ENCODE results near the gene NRIP3.

NRIP3 gene

GRCh38 chr11:9020916-9021315 lies 17.1 kb upstream of the NRIP3 start:
- H2AFZ ChIP-seq (ENCODE audit: low read length), result no peak overlapping the region
- no peaks in the 10 kb centered on the region for H3K9me2 ChIP-seq (ENCODE audit: low read depth, low read length)
- no peaks in the 10 kb centered on the region for H3K79me2 ChIP-seq (ENCODE audit: insufficient read depth, low read length)
- TF ChIP-seq, protein P1, sequence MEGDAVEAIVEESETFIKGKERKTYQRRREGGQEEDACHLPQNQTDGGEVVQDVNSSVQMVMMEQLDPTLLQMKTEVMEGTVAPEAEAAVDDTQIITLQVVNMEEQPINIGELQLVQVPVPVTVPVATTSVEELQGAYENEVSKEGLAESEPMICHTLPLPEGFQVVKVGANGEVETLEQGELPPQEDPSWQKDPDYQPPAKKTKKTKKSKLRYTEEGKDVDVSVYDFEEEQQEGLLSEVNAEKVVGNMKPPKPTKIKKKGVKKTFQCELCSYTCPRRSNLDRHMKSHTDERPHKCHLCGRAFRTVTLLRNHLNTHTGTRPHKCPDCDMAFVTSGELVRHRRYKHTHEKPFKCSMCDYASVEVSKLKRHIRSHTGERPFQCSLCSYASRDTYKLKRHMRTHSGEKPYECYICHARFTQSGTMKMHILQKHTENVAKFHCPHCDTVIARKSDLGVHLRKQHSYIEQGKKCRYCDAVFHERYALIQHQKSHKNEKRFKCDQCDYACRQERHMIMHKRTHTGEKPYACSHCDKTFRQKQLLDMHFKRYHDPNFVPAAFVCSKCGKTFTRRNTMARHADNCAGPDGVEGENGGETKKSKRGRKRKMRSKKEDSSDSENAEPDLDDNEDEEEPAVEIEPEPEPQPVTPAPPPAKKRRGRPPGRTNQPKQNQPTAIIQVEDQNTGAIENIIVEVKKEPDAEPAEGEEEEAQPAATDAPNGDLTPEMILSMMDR (IDR thresholded peaks at IDR 0.05; ENCODE audit: low read length), result no peak
- no peak for TF ChIP-seq EZH2 (IDR thresholded peaks at IDR 0.05; ENCODE audit: borderline replicate concordance, low read length)
- no peaks in the 10 kb centered on the region for H4K20me1 ChIP-seq (ENCODE audit: insufficient read depth, low read length)
- no peaks in the 10 kb centered on the region for H3K9me3 ChIP-seq (ENCODE audit: low read length)
- H3F3A ChIP-seq (ENCODE audit: insufficient read depth, low read length), result no peaks in the 10 kb centered on the region
- H3K4me1 ChIP-seq (ENCODE audit: insufficient read depth, low read length, severe bottlenecking), result no peaks in the 10 kb centered on the region
- no peak overlapping the region for H3K27ac ChIP-seq (ENCODE audit: low read depth, low read length, poor library complexity, severe bottlenecking)
- H3K4me2 ChIP-seq (ENCODE audit: low read length), result no peak overlapping the region
- no peak overlapping the region for H3K4me3 ChIP-seq (ENCODE audit: low read depth, low read length, poor library complexity, severe bottlenecking)
- no peak overlapping the region for H3K9ac ChIP-seq (ENCODE audit: low read length)
- H3K36me3 ChIP-seq (ENCODE audit: insufficient read depth, low read length), result no peaks in the 10 kb centered on the region
- H3K27me3 ChIP-seq (ENCODE audit: insufficient read depth, low read length), result 0 out of 2 replicates have a peak, but pooled peaks cover 3% of the 10 kb centered on the region

DNA sequence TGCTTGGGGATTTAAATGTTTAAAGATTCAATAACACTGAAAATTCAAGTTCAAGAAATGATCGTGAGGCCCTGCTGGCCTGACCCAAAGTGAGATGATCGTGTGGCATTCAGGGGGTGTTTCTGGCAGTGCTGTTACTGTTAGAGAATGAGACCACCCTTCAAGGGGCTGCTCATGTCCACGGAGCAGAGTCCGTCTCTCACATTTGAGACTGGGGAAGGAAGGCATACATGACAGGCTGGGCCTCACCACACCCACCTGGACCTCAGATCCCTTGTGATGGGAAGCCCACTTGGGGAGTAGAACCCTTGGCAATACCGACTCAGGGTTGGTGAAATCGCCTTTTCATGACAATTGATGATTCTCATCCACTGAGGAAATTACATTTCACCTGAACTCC lies 16.1 kb upstream of the NRIP3 start:
- no peak overlapping the region for H3K9ac ChIP-seq (ENCODE audit: low read length)
- H2AFZ ChIP-seq (ENCODE audit: low read length), result no peak overlapping the region

GRCh38 chr11:9017773-9018172 lies 14.0 kb upstream of the NRIP3 start:
- Histone ChIP-seq H3K36me3 (ENCODE audit: insufficient read depth, low read length) (no peaks in the 10 kb centered on the region), H3K4me2 (ENCODE audit: low read length) (no peak overlapping the region), H3F3A (ENCODE audit: insufficient read depth, low read length) (no peaks in the 10 kb centered on the region), H2AFZ (ENCODE audit: low read length) (no peak overlapping the region), H3K79me2 (ENCODE audit: insufficient read depth, low read length) (no peaks in the 10 kb centered on the region), H3K27me3 (ENCODE audit: insufficient read depth, low read length) (0 out of 2 replicates have a peak, but pooled peaks cover 3% of the 10 kb centered on the region), H3K9ac (ENCODE audit: low read length) (no peak overlapping the region), H3K4me3 (ENCODE audit: low read depth, low read length, poor library complexity, severe bottlenecking) (no peak overlapping the region), H3K27ac (ENCODE audit: low read depth, low read length, poor library complexity, severe bottlenecking) (no peak overlapping the region), H3K4me1 (ENCODE audit: insufficient read depth, low read length, severe bottlenecking) (no peaks in the 10 kb centered on the region), H4K20me1 (ENCODE audit: insufficient read depth, low read length) (no peaks in the 10 kb centered on the region), H3K9me3 (ENCODE audit: low read length) (no peaks in the 10 kb centered on the region), H3K9me2 (ENCODE audit: low read depth, low read length) (no peaks in the 10 kb centered on the region)
- TF ChIP-seq, protein P1 (IDR thresholded peaks at IDR 0.05; ENCODE audit: low read length), result no peak
- TF ChIP-seq EZH2 (IDR thresholded peaks at IDR 0.05; ENCODE audit: borderline replicate concordance, low read length), result no peak

More for the DNA sequence above, 16.1 kb upstream of the NRIP3 start:
- Histone ChIP-seq H3K79me2 (ENCODE audit: insufficient read depth, low read length) (no peaks in the 10 kb centered on the region), H3K4me2 (ENCODE audit: low read length) (no peak overlapping the region), H4K20me1 (ENCODE audit: insufficient read depth, low read length) (no peaks in the 10 kb centered on the region), H3K27me3 (ENCODE audit: insufficient read depth, low read length) (0 out of 2 replicates have a peak, but pooled peaks cover 3% of the 10 kb centered on the region), H3F3A (ENCODE audit: insufficient read depth, low read length) (no peaks in the 10 kb centered on the region), H3K4me3 (ENCODE audit: low read depth, low read length, poor library complexity, severe bottlenecking) (no peak overlapping the region), H3K9me2 (ENCODE audit: low read depth, low read length) (no peaks in the 10 kb centered on the region), H3K4me1 (ENCODE audit: insufficient read depth, low read length, severe bottlenecking) (no peaks in the 10 kb centered on the region), H3K9me3 (ENCODE audit: low read length) (no peaks in the 10 kb centered on the region), H3K36me3 (ENCODE audit: insufficient read depth, low read length) (no peaks in the 10 kb centered on the region), H3K27ac (ENCODE audit: low read depth, low read length, poor library complexity, severe bottlenecking) (no peak overlapping the region)
- TF ChIP-seq, protein P1 (IDR thresholded peaks at IDR 0.05; ENCODE audit: low read length), result no peak
- TF ChIP-seq EZH2 (IDR thresholded peaks at IDR 0.05; ENCODE audit: borderline replicate concordance, low read length), result no peak
